WTC11 (cell line): ENCODE results near the gene ITGAL. TPM values are rescaled to one million over a fixed set of nuclear protein-coding genes. Genes with fewer than 3 reads are reported as not detected.

Experiments used
- ATAC-seq: fragments of 200-7000 bp; cut with Tn5 transposase; 2 replicates; pipeline ENCODE4 v1.10.0; 2021; ENCODE audit warnings: mild to moderate bottlenecking, moderate library complexity
- CTCF ChIA-PET: fragments of 300-600 bp; sonication (Branson Sonifier 250); formaldehyde crosslinking; loops from one replicate; lab custom pipeline; 2021; ENCODE audit warnings: antibody characterized with exemption; lab: Charles Lee
- POLR2A ChIA-PET: fragments of 350-600 bp; sonication (Branson Sonifier 250); formaldehyde crosslinking; loops from one replicate; lab custom pipeline; 2021; ENCODE audit warnings: antibody characterized with exemption; lab: Charles Lee
- DNase-seq: peaks from one replicate; pipeline ENCODE4 v3.0.0; 2021; ENCODE audit warnings: low spot score
- H3K27ac Mint-ChIP-seq: 2 replicates; pipeline ENCODE4 v1.8.0; 2021; ENCODE audit warnings: mixed read lengths
- H3K27me3 Mint-ChIP-seq: 2 replicates; pipeline ENCODE4 v1.8.0; 2021; ENCODE audit warnings: low read depth, mild to moderate bottlenecking, moderate library complexity, mixed read lengths
- H3K36me3 Mint-ChIP-seq: 2 replicates; pipeline ENCODE4 v1.8.0; 2021; ENCODE audit warnings: mixed read lengths
- H3K4me1 Mint-ChIP-seq: 2 replicates; pipeline ENCODE4 v1.8.0; 2022; ENCODE audit warnings: mixed read lengths
- H3K4me3 Mint-ChIP-seq: 2 replicates; pipeline ENCODE4 v1.8.0; 2021; ENCODE audit warnings: mild to moderate bottlenecking, moderate library complexity, mixed read lengths
- H3K9me3 Mint-ChIP-seq: 2 replicates; pipeline ENCODE4 v1.8.0; 2021; ENCODE audit warnings: mixed read lengths
- CREM ChIP-seq: sonication (generic); formaldehyde crosslinking; IDR thresholded peaks from 2 replicates; pipeline ENCODE4 v1.8.1; 2022; ENCODE audit warnings: mild to moderate bottlenecking, missing genetic modification reagents, moderate library complexity
- E2F5 ChIP-seq: sonication (generic); formaldehyde crosslinking; IDR thresholded peaks from 2 replicates; pipeline ENCODE4 v1.8.1; 2022; ENCODE audit warnings: mild to moderate bottlenecking, moderate library complexity, missing genetic modification reagents
- ERG ChIP-seq: fragments of 250-450 bp; sonication (Bioruptor Pico); IDR thresholded peaks from 2 replicates; pipeline ENCODE4 v1.8.0; 2021; ENCODE audit warnings: mild to moderate bottlenecking
- FOXK1 ChIP-seq: sonication (generic); formaldehyde crosslinking; IDR thresholded peaks from 2 replicates; pipeline ENCODE4 v1.8.0; 2022; ENCODE audit warnings: mild to moderate bottlenecking, moderate library complexity, missing genetic modification reagents
- GRHL2 ChIP-seq: fragments of 250-450 bp; sonication (Bioruptor Pico); IDR thresholded peaks from 2 replicates; pipeline ENCODE4 v1.8.0; 2022; ENCODE audit warnings: mild to moderate bottlenecking, moderate library complexity; ENCODE audit not compliant: insufficient replicate concordance, severe bottlenecking
- JUN ChIP-seq: sonication (generic); formaldehyde crosslinking; IDR thresholded peaks from 2 replicates; pipeline ENCODE4 v1.8.0; 2023; ENCODE audit warnings: mild to moderate bottlenecking, missing genetic modification reagents
- SMAD4 ChIP-seq: sonication (generic); formaldehyde crosslinking; IDR thresholded peaks from 2 replicates; pipeline ENCODE4 v1.8.0; 2022; ENCODE audit warnings: mild to moderate bottlenecking, missing genetic modification reagents
- ZBTB21 ChIP-seq: sonication (generic); formaldehyde crosslinking; IDR thresholded peaks from 2 replicates; pipeline ENCODE4 v1.8.1; 2023; ENCODE audit warnings: mild to moderate bottlenecking, missing genetic modification reagents, borderline replicate concordance
- ZBTB43 ChIP-seq: sonication (generic); formaldehyde crosslinking; IDR thresholded peaks from 2 replicates; pipeline ENCODE4 v1.8.1; 2023; ENCODE audit warnings: mild to moderate bottlenecking, missing genetic modification reagents
- ZNF121 ChIP-seq: sonication (generic); formaldehyde crosslinking; IDR thresholded peaks from 2 replicates; pipeline ENCODE4 v1.8.0; 2023; ENCODE audit warnings: missing genetic modification reagents
- ZNF219 ChIP-seq: sonication (generic); formaldehyde crosslinking; IDR thresholded peaks from 2 replicates; pipeline ENCODE4 v1.8.0; 2023; ENCODE audit warnings: missing genetic modification reagents, mild to moderate bottlenecking, borderline replicate concordance
- ZNF512 ChIP-seq: sonication (generic); formaldehyde crosslinking; IDR thresholded peaks from 2 replicates; pipeline ENCODE4 v1.8.1; 2022; ENCODE audit warnings: missing genetic modification reagents, borderline replicate concordance
- total RNA-seq: library from RNA; stranded (reverse); gene quantifications from 3 replicates; pipeline ENCODE4 v1.2.3, GENCODE V29; 2021
- TF ChIP-seq, protein P1 (sequence below): fragments of 250-450 bp; sonication (Bioruptor Pico); conservative IDR thresholded peaks from 2 replicates; pipeline ENCODE4 v1.9.0; 2021; ENCODE audit warnings: mild to moderate bottlenecking
- TF ChIP-seq, protein P2 (sequence below): sonication (generic); formaldehyde crosslinking; IDR thresholded peaks from 2 replicates; pipeline ENCODE4 v1.8.0; 2022; ENCODE audit warnings: mild to moderate bottlenecking, missing genetic modification reagents
- TF ChIP-seq, protein P3 (sequence below): sonication (generic); formaldehyde crosslinking; IDR thresholded peaks from 2 replicates; pipeline ENCODE4 v1.8.1; 2023; ENCODE audit warnings: mild to moderate bottlenecking, missing genetic modification reagents, moderate library complexity

ITGAL gene
- total RNA-seq, 1 experiment from 2014 or later, result 1.0 TPM

DNA sequence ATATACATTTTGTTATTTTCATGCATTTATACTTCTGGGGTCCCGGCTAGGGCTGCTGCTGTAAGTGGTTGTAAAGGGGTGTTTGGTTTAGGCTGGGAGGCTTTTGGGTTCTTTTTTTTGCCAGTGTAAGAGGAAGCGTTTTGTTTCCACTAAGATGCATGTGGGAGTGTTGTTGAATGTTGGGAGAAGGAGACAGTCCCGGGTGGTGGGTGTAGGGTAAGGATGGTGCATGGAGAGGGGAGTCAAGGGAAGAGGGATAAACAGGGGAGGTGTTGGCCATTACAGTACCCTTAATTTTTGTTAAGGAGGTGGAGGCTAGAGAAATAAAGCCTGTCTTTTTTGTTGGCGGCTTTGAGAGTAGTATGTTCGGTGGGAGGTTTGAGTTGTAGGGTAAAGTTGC lies 70.5 kb downstream of the ITGAL start (continued):
- TF ChIP-seq, protein P1, sequence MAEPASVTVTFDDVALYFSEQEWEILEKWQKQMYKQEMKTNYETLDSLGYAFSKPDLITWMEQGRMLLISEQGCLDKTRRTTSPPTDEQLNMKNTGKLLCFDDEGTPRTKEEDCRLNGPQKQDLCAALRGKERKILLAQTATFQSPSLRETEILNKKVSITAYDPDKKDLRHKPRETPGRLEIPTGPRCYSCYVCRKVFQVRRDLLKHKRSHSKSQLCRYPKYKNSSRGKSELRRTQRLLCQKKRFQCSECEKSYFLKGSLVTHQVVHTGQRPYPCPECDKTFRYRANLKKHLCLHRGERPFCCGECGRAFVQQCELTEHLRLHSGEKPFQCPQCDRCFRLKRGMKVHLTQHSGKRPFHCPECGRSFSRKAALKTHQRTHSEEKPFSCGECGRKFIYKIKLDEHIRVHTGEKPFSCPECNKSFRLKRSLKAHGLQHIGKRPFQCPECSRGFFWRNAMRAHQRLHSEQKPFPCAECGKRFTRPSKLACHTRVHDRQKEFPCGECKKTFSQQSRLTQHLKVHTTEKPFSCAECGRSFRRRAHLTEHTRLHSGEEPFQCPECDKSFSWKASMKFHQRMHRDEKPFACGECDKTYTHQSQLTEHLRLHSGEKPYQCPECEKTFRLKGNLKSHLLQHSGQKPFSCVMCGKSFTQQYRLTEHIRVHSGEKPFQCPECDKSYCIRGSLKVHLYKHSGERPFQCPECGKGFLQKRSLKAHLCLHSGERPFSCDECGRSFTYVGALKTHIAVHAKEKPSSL (CRISPR knock-in tag), result no peak

DNA sequence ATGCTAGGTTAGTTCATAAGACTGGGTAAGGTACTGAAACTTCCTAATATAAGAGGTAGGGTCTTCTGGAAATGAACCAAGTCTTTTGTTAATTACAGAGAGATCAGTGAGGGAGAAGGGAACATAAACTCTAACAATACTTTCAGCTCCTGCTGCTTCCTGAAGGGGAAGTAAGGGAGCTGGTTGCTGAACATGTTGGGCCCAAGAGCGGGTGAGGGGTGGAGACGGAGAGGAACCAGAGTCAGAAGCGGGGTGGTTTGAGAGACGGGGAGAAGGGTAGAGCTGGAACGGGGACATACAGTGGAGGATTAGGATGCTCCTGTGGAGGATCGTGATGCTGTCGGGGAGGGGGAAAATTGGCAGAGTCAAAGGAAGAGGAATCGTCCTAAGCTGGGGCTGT lies 73.6 kb downstream of the ITGAL start:
- TF ChIP-seq JUN (CRISPR knock-in tag) (no peak), FOXK1 (CRISPR knock-in tag) (no peak), GRHL2 (CRISPR knock-in tag) (no peak), ZBTB21 (CRISPR knock-in tag) (no peak), ZBTB43 (CRISPR knock-in tag) (no peak), SMAD4 (no peak), E2F5 (no peak), ZNF219 (no peak), ERG (CRISPR knock-in tag) (no peak)
- TF ChIP-seq, protein P2, sequence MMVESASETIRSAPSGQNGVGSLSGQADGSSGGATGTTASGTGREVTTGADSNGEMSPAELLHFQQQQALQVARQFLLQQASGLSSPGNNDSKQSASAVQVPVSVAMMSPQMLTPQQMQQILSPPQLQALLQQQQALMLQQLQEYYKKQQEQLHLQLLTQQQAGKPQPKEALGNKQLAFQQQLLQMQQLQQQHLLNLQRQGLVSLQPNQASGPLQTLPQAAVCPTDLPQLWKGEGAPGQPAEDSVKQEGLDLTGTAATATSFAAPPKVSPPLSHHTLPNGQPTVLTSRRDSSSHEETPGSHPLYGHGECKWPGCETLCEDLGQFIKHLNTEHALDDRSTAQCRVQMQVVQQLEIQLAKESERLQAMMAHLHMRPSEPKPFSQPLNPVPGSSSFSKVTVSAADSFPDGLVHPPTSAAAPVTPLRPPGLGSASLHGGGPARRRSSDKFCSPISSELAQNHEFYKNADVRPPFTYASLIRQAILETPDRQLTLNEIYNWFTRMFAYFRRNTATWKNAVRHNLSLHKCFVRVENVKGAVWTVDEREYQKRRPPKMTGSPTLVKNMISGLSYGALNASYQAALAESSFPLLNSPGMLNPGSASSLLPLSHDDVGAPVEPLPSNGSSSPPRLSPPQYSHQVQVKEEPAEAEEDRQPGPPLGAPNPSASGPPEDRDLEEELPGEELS, result no peak
- TF ChIP-seq, protein P3, sequence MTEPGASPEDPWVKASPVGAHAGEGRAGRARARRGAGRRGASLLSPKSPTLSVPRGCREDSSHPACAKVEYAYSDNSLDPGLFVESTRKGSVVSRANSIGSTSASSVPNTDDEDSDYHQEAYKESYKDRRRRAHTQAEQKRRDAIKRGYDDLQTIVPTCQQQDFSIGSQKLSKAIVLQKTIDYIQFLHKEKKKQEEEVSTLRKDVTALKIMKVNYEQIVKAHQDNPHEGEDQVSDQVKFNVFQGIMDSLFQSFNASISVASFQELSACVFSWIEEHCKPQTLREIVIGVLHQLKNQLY (CRISPR knock-in tag), result no peak
- TF ChIP-seq, all 79 proteins: peak for 0
- H3K36me3 Mint-ChIP-seq, result peaks cover 5% of the 10 kb centered on the region; the same call in 1 of the 2 replicates
- POLR2A ChIA-PET, result no interaction called here
- no peak for ATAC-seq
- no peak overlapping the region for H3K4me3 Mint-ChIP-seq
- CTCF ChIA-PET, result interaction anchor here (1.2 kb wide), 1 partner anchor 11 kb away, joined by 5 read pairs; no protein-coding TSS in a partner anchor
- H3K27me3 Mint-ChIP-seq, result no peaks in the 10 kb centered on the region
- H3K9me3 Mint-ChIP-seq, result no peaks in the 10 kb centered on the region; the same call in 1 of the 2 replicates
- no peak overlapping the region for H3K27ac Mint-ChIP-seq
- DNase-seq, result no peak
- peaks cover 17% of the 10 kb centered on the region for H3K4me1 Mint-ChIP-seq

- H3K9me3 Mint-ChIP-seq, result no peaks in the 10 kb centered on the region; the same call in 1 of the 2 replicates
- CTCF ChIA-PET, result interaction anchor here (1.4 kb wide), 1 partner anchor 13 kb away, joined by 5 read pairs; no protein-coding TSS in a partner anchor
Measured at GRCh38 chr16:30548416-30549253, 76.1 kb downstream of the ITGAL start.

More at GRCh38 chr16:30548416-30549253, 76.1 kb downstream of the ITGAL start:
- TF ChIP-seq ZNF512 (CRISPR knock-in tag) (no peak), ZNF121 (CRISPR knock-in tag) (no peak), CREM (CRISPR knock-in tag) (no peak)
- TF ChIP-seq, all 79 proteins: peak for 0
- no peak for DNase-seq
- Mint-ChIP-seq H3K4me1 (peaks cover 20% of the 10 kb centered on the region), H3K27ac (no peak overlapping the region; the same call in 1 of the 2 replicates), H3K36me3 (peaks cover 11% of the 10 kb centered on the region), H3K4me3 (no peak overlapping the region; the same call in 1 of the 2 replicates), H3K27me3 (no peaks in the 10 kb centered on the region)
- ATAC-seq, result no peak
- POLR2A ChIA-PET, result no interaction called here
